Measurements from ENCODE around the gene DAZAP2.

DNA sequence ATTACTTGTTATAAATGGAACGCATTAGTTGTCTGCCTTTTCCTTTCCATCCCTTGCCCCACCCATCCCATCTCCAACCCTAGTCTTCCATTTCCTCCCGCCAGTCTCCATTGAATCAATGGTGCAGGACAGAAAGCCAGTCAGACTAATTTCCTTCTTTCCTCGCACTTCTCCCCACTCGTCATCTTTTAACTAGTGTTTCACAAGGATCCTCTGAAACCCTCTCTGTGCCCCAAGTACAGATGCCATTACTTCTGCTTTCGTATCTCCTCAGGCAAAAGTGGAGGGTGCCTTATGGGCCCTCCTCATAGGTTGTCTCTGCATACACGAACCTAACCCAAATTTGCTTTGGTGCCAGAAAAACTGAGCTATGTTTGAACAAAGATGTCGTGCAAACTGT is 4.2 kb downstream of the DAZAP2 start:
- TF ChIP-seq, protein P1, sequence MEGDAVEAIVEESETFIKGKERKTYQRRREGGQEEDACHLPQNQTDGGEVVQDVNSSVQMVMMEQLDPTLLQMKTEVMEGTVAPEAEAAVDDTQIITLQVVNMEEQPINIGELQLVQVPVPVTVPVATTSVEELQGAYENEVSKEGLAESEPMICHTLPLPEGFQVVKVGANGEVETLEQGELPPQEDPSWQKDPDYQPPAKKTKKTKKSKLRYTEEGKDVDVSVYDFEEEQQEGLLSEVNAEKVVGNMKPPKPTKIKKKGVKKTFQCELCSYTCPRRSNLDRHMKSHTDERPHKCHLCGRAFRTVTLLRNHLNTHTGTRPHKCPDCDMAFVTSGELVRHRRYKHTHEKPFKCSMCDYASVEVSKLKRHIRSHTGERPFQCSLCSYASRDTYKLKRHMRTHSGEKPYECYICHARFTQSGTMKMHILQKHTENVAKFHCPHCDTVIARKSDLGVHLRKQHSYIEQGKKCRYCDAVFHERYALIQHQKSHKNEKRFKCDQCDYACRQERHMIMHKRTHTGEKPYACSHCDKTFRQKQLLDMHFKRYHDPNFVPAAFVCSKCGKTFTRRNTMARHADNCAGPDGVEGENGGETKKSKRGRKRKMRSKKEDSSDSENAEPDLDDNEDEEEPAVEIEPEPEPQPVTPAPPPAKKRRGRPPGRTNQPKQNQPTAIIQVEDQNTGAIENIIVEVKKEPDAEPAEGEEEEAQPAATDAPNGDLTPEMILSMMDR (conservative IDR thresholded peaks at IDR 0.05; ENCODE audit: low read length): no peak
- no peak for TF ChIP-seq EZH2phosphoT487 (IDR thresholded peaks at IDR 0.05; ENCODE audit: borderline replicate concordance)
